CD14-positive monocyte (primary cell): ENCODE results near the gene H19. TPM values are rescaled to one million over a fixed set of nuclear protein-coding genes. Genes with fewer than 3 reads are reported as not detected.

Experiments used
- DNase-seq, 3 donors: peaks; one replicate each; pipeline ENCODE4 v3.0.0-alpha.2; 2011 to 2022
- H2AFZ ChIP-seq: 2 replicates; pipeline ENCODE4 v1.6.0; 2012; ENCODE audit warnings: mild to moderate bottlenecking, low read depth, low read length, inconsistent platforms; ENCODE audit not compliant: insufficient read depth, poor library complexity, severe bottlenecking
- H3K27ac ChIP-seq, 2 donors: 1 replicate in 1 of 2; 2 replicates in 1 of 2; pipeline ENCODE4 v1.5.1; 2012 to 2013; ENCODE audit warnings: low read length in 2 of 2, control low read depth in 1 of 2, inconsistent platforms in 1 of 2, low read depth in 1 of 2, mild to moderate bottlenecking in 1 of 2
- H3K27me3 ChIP-seq, 2 donors: one replicate each; pipeline versions ENCODE4 v1.6.0 to v1.6.1; 2011 to 2013; ENCODE audit warnings: low read length in 2 of 2; ENCODE audit not compliant: control insufficient read depth in 2 of 2, insufficient read depth in 2 of 2
- H3K36me3 ChIP-seq, 2 donors: replicated peaks in 1 of 2; 1 replicate in 1 of 2; 2 replicates in 1 of 2; pipeline versions ENCODE4 v1.5.1 to v1.6.1; 2012 to 2013; ENCODE audit warnings: low read length in 2 of 2, control low read depth in 1 of 2, inconsistent platforms in 1 of 2, mild to moderate bottlenecking in 1 of 2; ENCODE audit not compliant: insufficient read depth in 2 of 2, control insufficient read depth in 1 of 2
- H3K4me1 ChIP-seq, 2 donors: 1 replicate in 1 of 2; 2 replicates in 1 of 2; pipeline versions ENCODE4 v1.5.1 to v1.6.1; 2012 to 2013; ENCODE audit warnings: low read length in 2 of 2, control low read depth in 1 of 2, inconsistent platforms in 1 of 2, mild to moderate bottlenecking in 1 of 2, moderate library complexity in 1 of 2; ENCODE audit not compliant: insufficient read depth in 2 of 2, control insufficient read depth in 1 of 2
- H3K4me2 ChIP-seq: replicated peaks from 2 replicates; pipeline ENCODE3; 2012; ENCODE audit warnings: low read length, moderate library complexity, mild to moderate bottlenecking; ENCODE audit not compliant: poor library complexity, severe bottlenecking; ENCODE audit errors: extremely low read depth
- H3K4me3 ChIP-seq, 3 experiments: fragments of 200-600 bp in 1 of 3; sonication (generic) in 1 of 3; replicated peaks in 1 of 3; 1 replicate in 2 of 3; 2 replicates in 1 of 3; pipeline ENCODE4 v1.5.1; 2011 to 2013; ENCODE audit warnings: low read length in 3 of 3, mild to moderate bottlenecking in 3 of 3, control low read depth in 2 of 3, low read depth in 2 of 3, inconsistent platforms in 1 of 3, moderate library complexity in 1 of 3
- H3K79me2 ChIP-seq: 2 replicates; pipeline ENCODE4 v1.6.0; 2012; ENCODE audit warnings: mild to moderate bottlenecking, control low read depth, inconsistent platforms, low read length, moderate library complexity; ENCODE audit not compliant: insufficient read depth
- H3K9ac ChIP-seq: 2 replicates; pipeline ENCODE4 v1.6.0; 2017; ENCODE audit warnings: low read length, mild to moderate bottlenecking; ENCODE audit not compliant: insufficient read depth, poor library complexity, severe bottlenecking
- H3K9me3 ChIP-seq, 2 donors: replicated peaks in 1 of 2; 1 replicate in 1 of 2; 2 replicates in 1 of 2; pipeline versions ENCODE4 v1.5.1 to v1.6.1; 2012 to 2013; ENCODE audit warnings: low read length in 2 of 2, control low read depth in 1 of 2; ENCODE audit not compliant: control insufficient read depth in 1 of 2, insufficient read depth in 1 of 2
- H4K20me1 ChIP-seq: 2 replicates; pipeline ENCODE4 v1.6.0; 2012; ENCODE audit warnings: mild to moderate bottlenecking, low read length, control low read depth, moderate library complexity; ENCODE audit not compliant: insufficient read depth
- H3K27ac Mint-ChIP-seq, 7 donors: one replicate each; pipeline ENCODE4 v1.8.0; 2020; ENCODE audit warnings: mild to moderate bottlenecking in 7 of 7, mixed read lengths in 7 of 7, moderate library complexity in 6 of 7, inconsistent platforms in 2 of 7
- H3K27me3 Mint-ChIP-seq, 3 donors: one replicate each; pipeline ENCODE4 v1.8.0; 2021 to 2022; ENCODE audit warnings: low read depth in 3 of 3, mild to moderate bottlenecking in 3 of 3, mixed read lengths in 3 of 3, moderate library complexity in 3 of 3, inconsistent platforms in 1 of 3
- H3K36me3 Mint-ChIP-seq, 2 donors: one replicate each; pipeline ENCODE4 v1.8.0; 2020; ENCODE audit warnings: mixed read lengths in 2 of 2, inconsistent platforms in 1 of 2, mild to moderate bottlenecking in 1 of 2
- H3K4me1 Mint-ChIP-seq: one replicate; pipeline ENCODE4 v1.8.0; 2020; ENCODE audit warnings: mild to moderate bottlenecking, mixed read lengths
- H3K4me3 Mint-ChIP-seq, 2 donors: one replicate each; pipeline ENCODE4 v1.8.0; 2020; ENCODE audit warnings: mild to moderate bottlenecking in 2 of 2, mixed read lengths in 2 of 2, moderate library complexity in 1 of 2
- H3K9me3 Mint-ChIP-seq, 7 donors: one replicate each; pipeline ENCODE4 v1.8.0; 2020 to 2022; ENCODE audit warnings: mixed read lengths in 7 of 7, mild to moderate bottlenecking in 6 of 7, moderate library complexity in 6 of 7, inconsistent platforms in 2 of 7
- CTCF ChIP-seq: fragments of 200-600 bp; IDR thresholded peaks from one replicate; pipeline ENCODE4 v1.8.0; 2022; ENCODE audit warnings: antibody characterized with exemption, mild to moderate bottlenecking
- WGBS: methylation state at CpG from one replicate; pipeline ENCODE4 v1.1.5; 2013; ENCODE audit warnings: missing lambda C conversion rate; ENCODE audit not compliant: insufficient coverage; 5-methylcytosine and 5-hydroxymethylcytosine counted together
- intact Hi-C, 2 donors: fragments of 100-400 bp; cut with micrococcal nuclease; formaldehyde crosslinking; loops; one replicate each; pipeline versions ENCODE4 v1.15.0 to v1.15.1; 2023
- polyA plus RNA-seq, 3 donors: library from polyadenylated mRNA; depleted of rRNA in 1 of 3; unstranded in 2 of 3; stranded (reverse) in 1 of 3; fragments of 300-500 nt in 2 of 3; fragments of >200 nt in 1 of 3; fragmentation: Illumina TruSeq in 2 of 3; gene quantifications; 1 replicate in 2 of 3; 2 replicates in 1 of 3; pipeline ENCODE4 v1.2.3, GENCODE V29; 2012 to 2021

H19 gene
- polyA plus RNA-seq, 3 donors = 0.47 TPM; not detected in 2

- Mint-ChIP-seq H3K27ac (no peak overlapping the region), H3K9me3 (no peaks in the 10 kb centered on the region), H3K27me3 (no peaks in the 10 kb centered on the region), H3K36me3 (no peaks in the 10 kb centered on the region), H3K4me1 (no peaks in the 10 kb centered on the region), H3K4me3 (no peak overlapping the region)
- no peaks in the 10 kb centered on the region for H4K20me1 ChIP-seq
- H3K36me3 ChIP-seq = no peaks in the 10 kb centered on the region
- H3K79me2 ChIP-seq = no peaks in the 10 kb centered on the region
- DNase-seq = no peak
- no peak overlapping the region for H3K4me3 ChIP-seq
- no peaks in the 10 kb centered on the region for H3K4me1 ChIP-seq
- H3K9me3 ChIP-seq = no peaks in the 10 kb centered on the region
- WGBS = no CpG with 5 or more reads among the region's 42 CpGs
- no peak overlapping the region for H3K27ac ChIP-seq
- H3K4me2 ChIP-seq = no peak overlapping the region
- H2AFZ ChIP-seq = no peak overlapping the region
- TF ChIP-seq CTCF = no peak
- H3K27me3 ChIP-seq = no peaks in the 10 kb centered on the region
- no peak overlapping the region for H3K9ac ChIP-seq
- intact Hi-C loops = no loop called here
These were observed 4.6 kb upstream of the H19 start for GRCh38 chr11:2002042-2002776.

GRCh38 chr11:1998861-1999260, 1.2 kb upstream of the H19 start:
- Histone ChIP-seq H4K20me1 (no peaks in the 10 kb centered on the region), H3K27me3 (no peaks in the 10 kb centered on the region), H3K36me3 (no peaks in the 10 kb centered on the region), H3K4me1 (no peaks in the 10 kb centered on the region), H2AFZ (no peak overlapping the region), H3K9me3 (no peaks in the 10 kb centered on the region), H3K9ac (no peak overlapping the region), H3K79me2 (no peaks in the 10 kb centered on the region), H3K4me3 (no peak overlapping the region), H3K27ac (no peak overlapping the region), H3K4me2 (no peak overlapping the region)
- no peak for DNase-seq
- no CpG with 5 or more reads among the region's 15 CpGs for WGBS
- TF ChIP-seq CTCF = no peak
- intact Hi-C loops = no loop called here
- H3K27ac Mint-ChIP-seq = no peak overlapping the region
- no peaks in the 10 kb centered on the region for H3K36me3 Mint-ChIP-seq
- no peaks in the 10 kb centered on the region for H3K27me3 Mint-ChIP-seq
- no peak overlapping the region for H3K4me3 Mint-ChIP-seq
- no peaks in the 10 kb centered on the region for H3K4me1 Mint-ChIP-seq
- no peaks in the 10 kb centered on the region for H3K9me3 Mint-ChIP-seq
